IMR-90 (cell line): ENCODE measurements around the gene SUSD1. TPM values are rescaled to one million over a fixed set of nuclear protein-coding genes. Genes with fewer than 3 reads are reported as not detected.
A peak's percentile ranks its signal among the peaks of the same experiment; 100 is the strongest.

Source experiments
- FOS ChIP-seq: fragments of 150-350 bp; IDR thresholded peaks from 2 replicates; pipeline ENCODE4 v1.6.1; 2016; ENCODE audit warnings: low read depth, low read length
- SMC3 ChIP-seq: fragments of 150-350 bp; IDR thresholded peaks from 2 replicates; pipeline ENCODE4 v1.6.1; 2016; ENCODE audit warnings: low read depth, mild to moderate bottlenecking, antibody characterized with exemption, low read length, moderate library complexity
- polyA plus RNA-seq, 3 experiments: library from polyadenylated mRNA; depleted of rRNA; stranded (reverse); fragments of >200 nt; gene quantifications; 2 replicates each; pipeline ENCODE4 v1.2.3, GENCODE V29; 2012; ENCODE audit warnings: low replicate concordance in 1 of 3
- total RNA-seq: library from RNA; depleted of rRNA; stranded (reverse); fragments of >200 nt; gene quantifications from 2 replicates; pipeline ENCODE4 v1.2.3, GENCODE V29; 2012
- TF ChIP-seq, protein P1 (sequence below): conservative IDR thresholded peaks from 2 replicates; pipeline ENCODE4 v1.5.1; 2012; ENCODE audit warnings: mild to moderate bottlenecking, low read depth, low read length, improper control_type of control experiment

The SUSD1 gene
- total and polyA plus RNA-seq, 2 of the 4 experiments (the other 2 are of a cell fraction) = 4.0 to 4.7 TPM

DNA sequence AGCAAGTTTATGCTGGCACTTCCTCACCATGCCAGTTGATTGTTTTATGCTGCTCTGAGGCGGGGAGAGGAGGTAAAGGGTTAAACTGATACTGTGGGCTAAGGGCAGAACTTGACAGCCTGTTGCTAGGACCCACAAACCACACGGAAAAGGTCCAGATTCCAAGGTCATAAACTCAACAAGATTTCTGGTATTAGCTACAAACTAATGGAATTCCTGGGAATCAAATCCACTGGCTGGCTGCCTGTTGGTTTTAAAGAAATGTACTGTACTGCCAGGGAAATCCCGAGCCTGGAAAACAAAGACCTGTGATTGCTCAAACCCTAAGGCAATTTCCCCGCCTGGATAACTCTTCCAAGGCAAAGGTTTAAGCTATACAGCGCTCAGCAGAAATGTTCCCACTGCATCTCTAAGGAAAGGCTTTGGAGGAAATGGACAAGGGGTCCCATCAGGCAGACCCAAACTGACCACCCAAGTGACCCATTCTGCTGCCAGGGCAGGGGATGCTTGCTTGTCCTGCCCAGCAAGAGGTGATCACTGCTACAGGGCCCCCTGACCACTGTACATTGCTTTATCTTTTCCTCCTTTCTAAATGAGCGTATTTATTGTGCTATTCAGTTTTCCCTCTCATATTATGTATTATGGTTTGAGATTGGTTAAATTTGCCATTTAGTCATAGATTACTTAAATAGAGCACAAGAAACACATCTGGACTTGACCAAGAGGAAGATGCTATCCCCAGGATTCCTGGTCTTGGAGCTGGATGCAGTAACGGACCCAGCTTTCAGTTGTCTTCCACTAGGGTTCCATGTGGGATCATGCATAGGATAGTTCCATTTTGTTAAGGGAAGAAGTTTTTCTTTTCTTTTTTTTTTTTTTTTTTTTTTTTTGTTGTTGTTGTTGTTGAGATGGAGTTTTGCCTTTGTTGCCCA is 124.3 kb downstream of the SUSD1 start (continued):
- TF ChIP-seq, protein P1, sequence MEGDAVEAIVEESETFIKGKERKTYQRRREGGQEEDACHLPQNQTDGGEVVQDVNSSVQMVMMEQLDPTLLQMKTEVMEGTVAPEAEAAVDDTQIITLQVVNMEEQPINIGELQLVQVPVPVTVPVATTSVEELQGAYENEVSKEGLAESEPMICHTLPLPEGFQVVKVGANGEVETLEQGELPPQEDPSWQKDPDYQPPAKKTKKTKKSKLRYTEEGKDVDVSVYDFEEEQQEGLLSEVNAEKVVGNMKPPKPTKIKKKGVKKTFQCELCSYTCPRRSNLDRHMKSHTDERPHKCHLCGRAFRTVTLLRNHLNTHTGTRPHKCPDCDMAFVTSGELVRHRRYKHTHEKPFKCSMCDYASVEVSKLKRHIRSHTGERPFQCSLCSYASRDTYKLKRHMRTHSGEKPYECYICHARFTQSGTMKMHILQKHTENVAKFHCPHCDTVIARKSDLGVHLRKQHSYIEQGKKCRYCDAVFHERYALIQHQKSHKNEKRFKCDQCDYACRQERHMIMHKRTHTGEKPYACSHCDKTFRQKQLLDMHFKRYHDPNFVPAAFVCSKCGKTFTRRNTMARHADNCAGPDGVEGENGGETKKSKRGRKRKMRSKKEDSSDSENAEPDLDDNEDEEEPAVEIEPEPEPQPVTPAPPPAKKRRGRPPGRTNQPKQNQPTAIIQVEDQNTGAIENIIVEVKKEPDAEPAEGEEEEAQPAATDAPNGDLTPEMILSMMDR = no peak
- no peak for TF ChIP-seq SMC3
- TF ChIP-seq FOS = peak; percentile 11; the same call in 1 of the 2 replicates
